ENCODE results near the gene OTULIN.

- no peak for TF ChIP-seq CTCF (IDR thresholded peaks at IDR 0.05; ENCODE audit: insufficient read depth, low read length)
- TF ChIP-seq POLR2AphosphoS5 (IDR thresholded peaks at IDR 0.05; ENCODE audit: low read depth), result no peak
- no peak for TF ChIP-seq REST (IDR thresholded peaks at IDR 0.05; ENCODE audit: insufficient replicate concordance, low read depth)
- no peak for TF ChIP-seq GABPA (IDR thresholded peaks at IDR 0.05; ENCODE audit: low read depth)
- no peak for TF ChIP-seq SPI1 (IDR thresholded peaks at IDR 0.05; ENCODE audit: borderline replicate concordance, low read depth)
These were observed 69.9 kb downstream of the OTULIN start for GRCh38 chr5:14734396-14734795.

Measured in HL-60 (cell line).